Measurements from ENCODE around the gene AGBL1.

The AGBL1 gene

DNA sequence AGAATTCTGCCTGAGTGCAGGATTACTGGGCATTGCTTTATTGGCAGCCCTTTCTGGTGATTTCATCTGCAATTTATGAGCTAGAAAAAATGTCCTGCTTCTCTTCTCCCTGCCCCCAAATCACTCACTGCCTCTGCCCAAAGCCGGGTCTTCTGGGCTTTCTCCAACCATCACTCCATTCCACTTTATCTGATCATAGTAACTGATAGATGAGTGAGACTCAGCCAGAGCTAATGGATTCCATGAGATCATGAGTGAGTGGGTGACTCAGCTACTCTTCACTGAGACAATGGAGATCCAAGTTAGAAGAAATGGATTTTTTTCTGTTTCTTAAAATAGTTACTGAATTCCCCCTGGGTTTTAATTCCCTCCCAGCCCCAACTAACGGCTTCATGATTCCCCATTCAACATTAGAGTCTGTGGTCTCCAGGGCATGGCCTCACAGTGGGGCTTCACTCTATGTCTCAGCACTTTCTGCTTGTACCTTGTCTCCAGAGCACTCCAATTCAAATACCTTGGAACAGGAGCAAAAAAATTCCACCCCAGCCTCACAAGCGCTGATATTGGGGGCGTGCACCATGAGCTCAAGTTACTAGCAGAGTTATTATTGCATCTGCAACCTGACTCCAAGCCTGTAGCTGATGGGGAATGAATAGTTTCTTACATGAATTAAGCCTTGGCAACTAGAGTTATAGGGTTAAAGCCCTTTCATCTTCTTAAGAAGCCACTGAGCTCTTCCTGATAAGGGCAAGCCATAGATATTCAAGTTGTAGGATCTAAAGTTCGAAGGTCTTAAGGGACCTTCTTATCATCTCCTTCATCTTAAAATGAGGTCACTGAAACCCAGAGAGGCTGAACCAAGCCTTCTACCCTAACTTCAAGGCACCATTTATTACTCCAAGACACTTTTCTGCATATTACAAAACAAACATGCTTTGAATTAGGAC is 85.9 kb downstream of the AGBL1 start:
- no peak for DNase-seq

DNA sequence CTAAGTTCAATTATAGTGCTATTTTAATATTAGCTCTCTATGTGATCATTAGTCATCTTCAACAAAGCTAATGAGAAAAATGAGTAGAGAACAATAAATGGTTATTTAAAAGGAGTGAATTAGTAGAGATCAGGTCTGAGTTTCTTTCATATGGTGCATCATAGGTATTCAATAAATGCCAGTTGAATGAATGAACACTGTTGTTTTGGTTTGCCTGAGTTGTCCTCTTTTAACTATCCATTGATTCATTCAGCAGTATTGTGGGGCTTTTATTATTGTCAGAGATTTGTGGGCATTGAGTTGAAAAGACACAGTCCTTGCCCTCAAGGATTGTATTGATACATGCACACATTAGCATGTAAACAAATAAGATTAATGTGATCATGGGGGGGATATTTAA is 88.2 kb downstream of the AGBL1 start:
- no peak for DNase-seq

DNA sequence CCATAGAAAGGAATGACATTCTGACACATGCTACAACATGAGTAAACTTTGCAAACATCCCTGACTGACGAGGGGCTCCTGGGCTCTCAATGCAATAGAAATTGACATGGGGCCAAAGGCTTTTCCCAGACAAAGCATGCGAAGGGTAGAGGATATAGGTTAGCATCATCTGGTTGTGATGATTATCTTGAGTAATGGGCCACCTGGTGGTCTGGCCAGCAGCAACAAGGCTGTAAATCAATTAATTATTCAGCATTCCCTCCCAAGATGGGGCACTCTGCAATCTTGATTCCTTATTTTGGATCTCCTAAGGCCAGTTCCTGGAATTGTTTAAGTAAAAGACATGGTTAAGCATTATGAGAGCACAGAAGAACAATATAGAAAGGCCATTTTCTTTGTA is 99.2 kb downstream of the AGBL1 start:
- no peak for DNase-seq

DNA sequence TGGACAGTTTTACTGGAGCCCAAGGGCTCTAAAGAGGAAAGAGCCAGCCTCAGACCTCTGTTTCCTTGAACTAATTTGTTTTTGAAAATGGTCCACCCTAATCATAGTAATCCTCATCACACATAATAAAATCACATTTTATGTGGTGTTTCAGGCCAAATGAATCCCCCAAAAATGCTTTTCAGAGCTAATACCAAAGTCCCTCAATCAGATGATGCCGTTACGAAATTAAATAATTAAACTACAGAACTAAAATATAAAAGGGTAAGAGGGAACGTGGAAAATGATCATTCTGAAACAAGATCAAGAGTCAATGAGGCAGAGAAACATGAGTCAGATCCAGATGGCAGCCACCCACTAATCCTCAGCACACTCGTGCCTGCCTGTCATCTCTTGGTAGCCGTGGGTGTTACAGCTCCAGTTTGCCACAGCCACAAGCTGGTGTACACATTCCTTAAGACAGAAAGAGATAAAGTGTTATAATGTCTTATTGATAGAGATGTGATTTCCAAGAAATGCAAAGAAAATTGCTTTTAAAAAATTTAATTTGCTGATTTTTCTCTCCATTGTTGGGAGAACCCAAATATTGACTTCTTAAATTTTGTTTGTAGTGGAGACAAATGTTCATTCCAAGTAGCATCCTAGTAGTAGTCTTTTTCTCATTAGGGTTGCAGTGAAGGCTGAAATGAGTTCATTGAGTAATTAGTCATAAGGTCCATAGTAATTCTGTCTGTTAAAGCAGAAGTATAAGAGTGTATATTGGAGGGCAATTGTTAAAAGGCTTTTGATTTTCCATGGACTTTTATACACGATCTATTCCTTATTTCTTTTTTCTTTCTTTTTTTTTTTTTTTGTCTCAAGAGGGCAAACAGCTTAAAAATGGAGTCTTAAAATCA is 104.2 kb downstream of the AGBL1 start:
- DNase-seq = peak; percentile 60

DNA sequence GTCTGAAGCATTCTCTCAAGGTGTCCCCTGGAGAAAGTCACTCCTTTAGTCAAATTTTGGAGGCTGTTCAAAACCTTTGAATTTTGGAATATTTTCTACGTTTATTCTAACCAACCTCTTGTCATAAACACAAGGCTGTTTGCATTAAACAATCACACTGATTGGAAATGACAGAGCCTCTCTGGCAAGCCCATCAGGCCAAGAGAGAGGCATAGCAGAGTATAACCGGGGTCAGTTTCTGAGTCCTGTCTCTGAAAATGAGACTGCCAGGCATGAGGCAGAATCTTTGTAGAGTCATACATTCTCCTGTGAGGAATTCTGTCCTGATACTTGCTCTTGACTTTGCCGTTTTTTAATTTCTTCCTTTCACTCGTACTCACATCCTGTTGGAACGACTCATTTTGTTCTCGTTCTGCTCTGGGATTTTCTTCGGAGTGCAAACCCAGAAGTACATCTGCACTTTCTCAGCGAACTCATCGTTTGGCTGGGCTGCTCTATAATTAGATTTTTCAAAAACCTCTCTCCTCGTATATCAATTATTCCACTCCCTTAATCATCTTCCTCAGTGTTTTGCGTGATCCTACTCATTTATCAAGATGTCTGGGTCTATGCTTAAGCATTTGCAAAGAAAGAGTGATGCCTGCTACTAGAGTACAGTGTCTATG is 114.2 kb downstream of the AGBL1 start:
- DNase-seq = no peak

DNA sequence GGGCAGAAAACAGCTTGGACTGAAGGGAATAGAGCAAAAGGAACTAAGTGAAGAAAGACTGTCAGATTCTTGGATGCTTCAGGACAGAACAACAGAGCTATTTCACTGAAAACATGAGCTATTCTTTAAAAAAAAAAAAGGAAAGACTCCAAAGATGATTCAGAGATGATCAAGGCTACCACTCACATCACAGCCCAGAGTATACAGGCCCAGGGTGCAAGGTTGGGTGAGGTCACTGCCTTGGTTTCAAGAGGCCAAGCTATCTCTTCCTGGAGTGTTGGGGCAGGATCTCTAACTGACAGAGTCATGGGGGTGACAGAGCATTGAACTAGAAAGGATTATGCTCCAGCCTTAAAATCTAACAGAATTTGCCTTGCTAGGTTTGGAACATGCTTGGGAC is 118.1 kb downstream of the AGBL1 start:
- no peak for DNase-seq

DNA sequence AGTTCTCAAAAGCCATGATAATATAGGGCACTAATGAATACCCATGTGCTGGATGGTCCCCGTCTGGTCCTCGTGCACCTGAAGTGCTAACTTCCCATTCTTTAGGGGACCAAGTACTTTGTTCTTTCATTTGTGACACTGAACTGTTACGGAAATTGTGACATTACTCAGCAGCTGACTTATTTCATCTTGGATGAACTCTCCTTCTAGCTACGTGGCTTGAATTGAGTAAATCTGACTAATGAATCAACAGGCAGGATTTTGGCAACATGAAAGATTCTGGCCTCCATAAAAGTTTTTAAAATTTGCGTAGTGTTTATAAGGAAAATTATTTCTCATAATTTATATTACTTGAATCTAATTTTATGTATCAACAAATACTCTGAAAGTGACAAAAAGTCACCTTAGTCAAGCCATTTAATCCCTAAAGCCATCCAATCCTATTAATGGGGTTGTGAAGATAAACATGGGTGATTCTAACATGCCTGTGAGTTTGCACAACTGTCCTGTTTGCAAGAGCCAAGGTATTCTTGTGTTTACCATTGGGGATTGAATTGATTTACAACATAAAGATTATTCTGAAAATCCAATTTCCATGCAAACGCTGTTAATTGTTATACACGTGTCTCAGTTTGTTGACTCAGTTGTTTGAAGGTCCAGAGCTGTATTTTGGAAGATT is 119.9 kb downstream of the AGBL1 start:
- DNase-seq = no peak

DNA sequence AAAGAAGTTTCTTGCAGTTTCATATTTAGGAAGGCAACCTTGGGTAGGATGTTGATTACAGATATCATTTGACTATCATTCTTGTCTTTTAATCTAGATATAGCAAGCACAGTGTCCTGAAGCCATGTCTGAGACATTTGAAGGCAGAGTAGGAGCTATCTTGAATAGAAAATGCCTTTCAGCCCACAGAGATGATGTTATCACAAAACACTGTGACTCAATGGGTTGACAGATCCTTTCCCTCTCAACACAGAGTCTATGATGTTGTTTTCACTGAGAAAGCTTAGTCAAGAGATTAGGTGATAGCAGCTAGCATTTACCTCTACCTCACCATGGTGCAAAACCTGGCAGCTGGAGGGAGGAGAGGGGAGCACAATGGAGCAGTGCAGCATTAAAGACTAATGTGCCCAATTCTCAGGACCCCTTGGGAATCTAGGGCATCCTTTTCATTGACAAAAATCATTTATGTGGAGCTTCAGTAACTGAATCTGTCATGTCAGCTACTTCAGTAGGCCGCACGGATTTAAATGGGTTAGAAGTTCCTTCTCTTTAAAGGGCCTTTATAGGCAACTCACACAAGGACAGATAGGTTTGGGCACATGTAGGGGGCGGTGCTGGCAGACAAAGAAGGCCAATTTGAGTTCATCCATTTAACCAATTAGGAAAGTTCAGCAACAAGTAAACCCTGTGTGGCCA is 121.8 kb downstream of the AGBL1 start:
- no peak for DNase-seq

DNA sequence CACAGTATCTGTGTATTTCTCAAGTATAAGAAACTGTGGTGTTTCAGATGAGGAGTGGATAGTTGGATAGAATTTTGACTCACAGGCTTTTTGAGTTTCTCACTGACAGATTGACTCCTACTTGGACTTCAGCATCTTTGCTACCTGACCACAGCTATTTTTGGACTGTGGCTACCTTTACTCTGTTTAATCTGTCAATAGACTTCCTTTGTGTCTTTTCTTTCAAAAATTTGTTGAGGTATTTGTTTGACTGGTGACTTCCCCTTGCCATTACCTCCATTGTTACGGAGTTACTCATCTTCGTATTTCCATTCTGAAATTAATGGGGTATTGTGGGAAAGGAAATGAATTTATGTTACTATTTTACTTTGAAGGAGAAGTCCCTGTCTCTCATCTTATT is 123.8 kb downstream of the AGBL1 start:
- DNase-seq = no peak

DNA sequence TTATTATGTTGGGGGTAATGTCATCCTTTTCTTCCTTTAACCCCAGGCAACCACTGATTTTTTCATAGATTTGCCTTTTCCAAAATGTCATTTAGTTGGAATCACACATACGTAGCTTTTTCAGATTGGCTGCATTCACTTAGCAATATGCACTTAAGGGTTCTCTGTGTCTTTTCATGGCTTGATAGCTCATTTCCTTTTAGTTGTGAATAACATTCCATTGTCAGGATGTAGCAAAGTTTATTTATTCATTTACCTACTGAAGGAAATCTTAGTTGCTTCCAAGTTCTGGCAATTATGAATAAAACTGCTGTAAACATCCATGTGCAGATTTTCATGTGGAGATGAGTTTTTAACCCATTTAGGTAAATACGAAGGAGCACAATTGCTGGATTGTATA is 125.4 kb downstream of the AGBL1 start:
- no peak for DNase-seq

DNA sequence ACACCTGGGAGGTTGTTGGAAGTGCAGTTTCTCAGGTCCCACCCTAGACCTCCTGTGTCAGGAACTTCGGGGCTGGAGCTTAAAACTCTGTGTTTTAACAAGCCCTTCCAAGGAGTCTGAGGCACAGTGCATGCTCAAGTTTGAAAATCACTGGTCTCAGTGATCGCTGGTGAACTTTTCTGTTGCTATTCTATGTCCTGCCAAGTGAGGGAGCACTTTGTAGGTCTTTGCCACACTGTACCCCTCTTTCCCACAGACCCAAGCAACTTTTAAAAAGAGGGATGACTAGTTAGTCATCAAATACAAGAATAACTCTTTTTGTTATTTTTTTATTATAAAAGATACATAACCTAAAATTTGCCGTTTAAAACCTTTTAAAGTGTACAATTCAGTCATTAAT is 133.7 kb downstream of the AGBL1 start:
- DNase-seq = no peak

DNA sequence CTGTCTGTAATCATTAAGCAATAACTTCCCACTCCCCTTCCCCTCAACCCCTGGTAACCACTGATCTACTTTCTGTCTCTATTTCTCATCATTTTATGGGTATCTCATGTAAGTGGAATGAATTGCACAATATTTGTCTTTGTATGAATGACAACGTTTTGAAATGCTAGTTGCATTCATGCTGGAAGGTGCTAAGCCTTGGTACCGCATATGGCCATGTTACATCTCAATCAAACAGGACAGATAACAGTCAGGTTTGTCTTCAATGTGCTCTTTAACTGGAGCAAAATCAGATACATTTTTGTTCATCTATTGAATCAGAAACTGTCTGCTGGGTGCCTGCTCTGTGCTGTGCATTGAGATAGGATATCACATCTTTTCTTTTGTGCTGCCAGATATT is 134.2 kb downstream of the AGBL1 start:
- no peak for DNase-seq

DNA sequence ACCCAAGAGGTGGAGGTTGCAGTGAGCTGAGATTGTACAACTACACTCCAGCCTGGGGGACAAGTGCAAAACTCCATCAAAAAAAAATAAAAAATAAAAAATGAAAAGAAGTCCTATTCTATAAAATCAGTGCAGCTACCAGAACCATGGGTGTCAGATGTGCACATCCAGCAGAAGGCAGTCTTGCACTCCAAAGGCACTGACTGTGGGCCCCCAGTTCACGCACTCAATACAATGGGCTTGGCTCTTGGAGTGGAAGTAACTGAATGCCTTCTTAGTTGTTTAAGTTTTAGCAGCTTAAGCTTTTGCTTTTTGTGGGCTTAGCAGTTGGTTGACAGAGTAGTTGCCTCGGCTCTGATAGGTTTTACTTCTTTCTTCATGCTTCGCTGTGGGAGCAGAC is 141.4 kb downstream of the AGBL1 start:
- no peak for DNase-seq

DNA sequence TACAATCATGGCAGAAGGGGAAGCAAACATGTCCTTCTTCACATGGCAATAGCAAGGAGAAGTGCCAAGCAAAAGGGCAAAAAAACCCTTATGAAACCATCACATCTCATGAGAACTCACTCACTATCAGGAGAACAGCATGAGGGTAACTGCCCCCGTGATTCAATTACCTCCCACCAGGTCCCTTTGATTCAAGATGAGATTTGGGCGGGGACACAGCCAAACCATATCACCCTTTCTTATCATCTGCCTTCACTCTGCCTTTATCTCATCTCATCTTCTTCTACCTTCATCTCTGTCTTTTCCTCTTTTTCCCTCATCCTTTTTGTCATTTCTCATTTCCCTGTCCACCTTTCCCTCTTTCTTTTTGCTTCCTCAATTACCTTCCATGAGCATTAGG is 149.6 kb downstream of the AGBL1 start:
- DNase-seq = no peak

DNA sequence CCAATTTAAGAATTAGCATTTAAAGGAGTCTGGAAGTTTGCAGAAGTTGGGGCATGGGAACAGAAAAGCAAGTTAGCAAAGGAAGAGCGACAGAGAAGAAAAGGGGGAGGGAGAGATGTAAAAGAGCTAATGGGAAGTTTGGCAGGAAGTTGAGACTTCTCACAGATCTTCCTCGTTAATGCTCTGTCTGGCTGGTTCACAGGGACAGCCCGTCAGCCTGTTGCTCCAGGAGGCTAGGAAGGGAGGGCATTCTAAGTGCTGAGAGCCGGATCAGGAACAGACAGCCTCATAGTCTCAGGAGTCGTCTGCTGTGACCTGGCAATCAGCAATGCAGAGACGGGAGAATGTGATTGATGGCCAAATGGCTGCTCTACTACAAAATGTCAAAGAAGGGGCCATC is 150.3 kb downstream of the AGBL1 start:
- no peak for DNase-seq

DNA sequence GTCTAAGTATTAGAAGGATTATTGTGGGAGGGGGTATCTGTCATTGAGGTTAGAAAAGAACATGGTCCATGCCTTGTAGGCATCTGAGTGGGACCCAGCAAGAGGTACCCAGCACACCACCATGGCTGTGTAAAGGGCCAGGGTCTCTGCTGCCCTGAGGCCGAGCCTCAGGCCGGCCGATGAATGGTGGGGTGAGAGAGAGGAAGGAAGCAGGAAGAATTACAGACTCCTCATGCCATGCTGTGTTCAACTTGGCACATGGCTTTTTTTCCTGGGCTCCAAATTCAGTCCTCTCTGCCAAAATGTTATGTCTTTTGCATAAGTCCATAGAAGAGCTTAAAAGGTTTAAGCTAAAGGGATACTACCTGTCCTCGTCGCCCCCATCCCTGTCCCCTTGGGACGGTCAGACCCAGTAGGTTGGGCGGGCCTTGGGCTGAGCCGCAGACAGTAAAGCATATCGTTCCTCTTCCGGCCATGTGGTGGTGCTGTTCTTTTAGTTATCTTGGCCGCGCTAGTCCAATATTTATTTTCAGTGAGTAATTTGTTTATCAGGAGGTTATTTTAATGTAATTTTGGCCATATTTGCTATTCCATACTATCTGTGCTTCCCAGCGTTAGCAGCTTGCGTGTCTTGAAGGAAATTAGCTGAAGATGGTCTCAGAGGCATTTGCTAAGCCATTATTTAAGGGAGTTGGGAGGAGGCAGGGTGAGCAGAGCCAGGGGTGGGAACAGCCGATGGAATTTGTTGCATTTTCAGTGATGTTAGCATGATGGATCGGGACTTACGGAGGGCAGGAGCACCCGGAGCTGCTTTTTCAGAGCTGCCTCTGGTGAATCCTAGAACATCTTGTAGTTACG is 152.4 kb downstream of the AGBL1 start:
- DNase-seq = peak; percentile 51

DNA sequence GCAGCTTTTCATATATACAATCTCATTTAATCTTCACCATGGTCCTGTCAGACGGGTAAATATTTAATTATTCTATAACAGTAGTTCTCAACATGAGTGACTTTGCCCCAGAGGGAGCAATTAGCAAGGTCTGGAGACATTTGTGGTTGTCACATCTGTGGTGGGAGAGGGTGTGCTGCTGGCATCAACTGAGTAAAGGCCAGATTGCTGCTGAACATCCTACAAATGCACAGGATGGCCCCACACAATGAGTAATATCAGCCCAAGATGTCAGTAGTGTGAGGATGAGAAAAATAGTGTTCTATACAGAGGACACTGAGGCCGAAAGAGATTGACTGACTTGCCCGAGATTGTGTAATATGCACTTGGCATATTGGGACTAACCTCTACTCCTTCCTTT is 156.0 kb downstream of the AGBL1 start:
- no peak for DNase-seq

DNA sequence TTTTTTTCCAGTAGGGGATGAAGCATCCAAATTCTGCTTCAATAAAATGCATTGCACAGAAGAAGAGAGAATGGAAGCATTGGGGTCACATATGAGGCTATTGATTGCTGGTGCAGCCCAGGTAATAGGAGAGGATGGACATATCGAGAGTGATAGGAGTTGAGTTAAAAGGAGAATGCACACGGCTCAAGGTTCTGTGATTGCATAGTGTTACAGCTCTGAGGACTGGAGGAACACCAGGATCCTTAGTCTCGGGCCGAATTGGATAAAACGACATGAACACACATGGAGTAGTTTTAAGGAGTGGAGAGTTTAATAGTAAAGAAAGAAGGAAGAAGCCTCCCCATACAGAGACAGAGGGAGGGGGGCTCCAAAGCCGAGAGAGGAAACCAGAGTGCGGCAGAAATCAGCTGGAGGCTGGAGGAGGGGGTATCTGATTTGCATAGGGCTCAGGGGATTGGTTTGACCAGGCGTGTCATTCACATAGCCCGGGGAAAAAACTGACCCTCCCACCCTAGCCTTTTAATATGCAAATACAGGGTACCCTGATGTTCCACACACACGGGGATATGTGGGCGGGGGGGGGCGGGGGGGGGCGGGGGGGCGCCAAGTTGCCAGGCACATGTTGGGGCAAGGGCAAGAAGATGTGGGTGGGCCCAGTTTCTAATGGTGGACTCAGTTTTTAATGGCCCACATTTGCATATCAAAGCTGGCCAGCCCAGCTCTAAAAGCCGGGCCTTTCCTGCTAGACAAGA is 156.9 kb downstream of the AGBL1 start:
- DNase-seq = no peak

DNA sequence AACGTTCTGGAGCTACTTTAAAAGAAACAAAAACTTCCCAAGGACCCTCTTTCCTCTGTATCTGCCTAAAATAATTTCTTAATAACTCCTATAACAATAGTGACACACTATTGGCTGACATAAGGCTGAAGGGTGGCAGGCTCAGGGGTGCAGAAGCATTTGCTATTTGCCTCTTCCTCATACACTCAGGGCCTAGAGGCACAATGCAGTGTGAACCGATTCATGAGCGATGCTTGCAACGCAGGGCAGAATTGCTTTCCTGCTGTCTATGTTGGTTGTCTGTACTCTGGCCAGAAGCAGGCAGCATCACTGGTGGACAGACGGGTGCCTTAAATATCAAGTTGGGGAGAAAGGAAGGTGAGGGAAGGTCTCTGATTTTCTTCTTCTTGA is 157.4 kb downstream of the AGBL1 start:
- DNase-seq = no peak

DNA sequence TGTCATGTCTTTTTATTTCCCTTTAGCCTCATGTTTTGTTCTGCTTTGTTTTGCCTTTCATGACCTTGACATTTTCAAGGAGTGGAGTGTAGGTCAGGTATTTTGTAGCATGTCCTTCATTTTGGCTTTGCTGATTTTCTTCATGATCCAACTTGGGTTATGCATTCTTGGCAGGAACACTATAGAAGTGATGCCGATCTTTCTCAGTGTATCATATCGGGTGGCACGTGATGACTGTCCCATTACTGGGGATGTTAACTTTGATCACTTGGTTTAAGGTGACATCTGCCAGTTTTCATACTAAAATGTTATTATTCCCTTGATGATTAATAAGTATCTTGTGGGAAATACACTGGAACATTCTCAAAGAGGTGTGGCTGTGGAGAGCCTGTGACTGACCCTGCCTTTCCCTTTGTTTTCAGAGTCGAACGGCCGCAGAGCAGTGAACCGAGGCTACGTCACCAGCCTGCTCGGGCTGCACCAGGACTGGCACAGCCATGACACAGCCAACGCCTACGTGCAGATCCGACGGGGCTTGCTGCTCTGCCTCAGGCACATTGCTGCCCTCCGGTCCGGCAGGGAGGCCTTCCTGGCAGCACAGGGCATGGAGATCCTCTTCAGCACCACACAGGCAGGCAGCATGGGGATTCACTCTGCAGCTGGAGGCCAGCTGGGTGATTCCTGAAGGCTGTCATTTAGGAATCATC is 167.7 kb downstream of the AGBL1 start:
- DNase-seq = no peak
